Mesenteric fat pad (tissue), 1 donor: ENCODE measurements around the gene LIMS2. TPM values are rescaled to one million over a fixed set of nuclear protein-coding genes. Genes with fewer than 3 reads are reported as not detected.

Experiments
- DNase-seq: peaks from one replicate; pipeline ENCODE4 v3.0.0-alpha.2; 2020; ENCODE audit warnings: low spot score
- total RNA-seq: library from RNA; stranded (reverse); fragmentation: NEBNext Ultra II Directional; extraction: Animal tissue kit (Norgen Biotek cat#: 25700); gene quantifications from one replicate; pipeline ENCODE4 v1.2.1, GENCODE V29; 2021
- donor health status: DM: yes; HTN: yes; CAD: no.

LIMS2 gene
- total RNA-seq, 1 donor from 2014 or later = 70.6 TPM

- DNase-seq = no peak
Observed at GRCh38 chr2:127646487-127647241, 28.7 kb downstream of the LIMS2 start.

GRCh38 chr2:127645395-127646291 lies 29.7 kb downstream of the LIMS2 start, which contains the start of gene GPR17:
Gene GPR17, plus strand, starts transcription at chr2:127646153. Its CDS starts 4,583 bp downstream, at chr2:127650736.
- no peak for DNase-seq

- DNase-seq = no peak
Observed at GRCh38 chr2:127645026-127645394, 30.3 kb downstream of the LIMS2 start.

- no peak for DNase-seq
Observed at GRCh38 chr2:127644066-127645025, 31.0 kb downstream of the LIMS2 start.

GRCh38 chr2:127643439-127644065 lies 31.8 kb downstream of the LIMS2 start:
- DNase-seq = no peak

GRCh38 chr2:127642706-127643438 lies 32.5 kb downstream of the LIMS2 start:
- no peak for DNase-seq

GRCh38 chr2:127641846-127642507 lies 33.4 kb downstream of the LIMS2 start:
- no peak for DNase-seq

- DNase-seq = no peak
Observed at GRCh38 chr2:127641133-127641532, 34.2 kb downstream of the LIMS2 start.

GRCh38 chr2:127640082-127641072 lies 35.0 kb downstream of the LIMS2 start:
- DNase-seq = no peak

GRCh38 chr2:127639111-127639474 lies 36.2 kb downstream of the LIMS2 start:
- DNase-seq = no peak

GRCh38 chr2:127638361-127639110 lies 36.8 kb downstream of the LIMS2 start:
- no peak for DNase-seq

- DNase-seq = no peak
Observed at GRCh38 chr2:127637725-127638252, 37.5 kb downstream of the LIMS2 start.

GRCh38 chr2:127637236-127637630 lies 38.1 kb downstream of the LIMS2 start:
- no peak for DNase-seq

GRCh38 chr2:127636248-127637235 lies 38.8 kb downstream of the LIMS2 start:
- DNase-seq = no peak

GRCh38 chr2:127635380-127636237 lies 39.7 kb downstream of the LIMS2 start:
- no peak for DNase-seq
